ENCODE measurements around the gene C19orf33.

- TF ChIP-seq CTCF (IDR thresholded peaks at IDR 0.05; ENCODE audit: insufficient read depth, low read length) (no peak), POLR2AphosphoS5 (IDR thresholded peaks at IDR 0.05; ENCODE audit: low read depth) (no peak), GABPA (IDR thresholded peaks at IDR 0.05; ENCODE audit: low read depth) (no peak)
Observed at GRCh38 chr19:38267761-38268483, 36.1 kb upstream of the C19orf33 start.
